ENCODE results near the gene NPHP4. TPM values are rescaled to one million over a fixed set of nuclear protein-coding genes. Genes with fewer than 3 reads are reported as not detected.

The NPHP4 gene
- total RNA-seq, 4 donors from 2014 or later: 6.7 to 19.9 (median 10.5) TPM

- WGBS, 2 donors (ENCODE audit: low coverage in 1 of 2): 60 to 81% methylated on average over 10 of the region's 10 CpGs
- in situ Hi-C loops (cut with MboI; ENCODE audit: low pct_ligation_motif_present in 1 of 4, low pct_unique_long_range_greater_than_20kb in 1 of 4, low sequenced_read_pairs in 3 of 4) (loop anchor here in 2 of 4 donors (25.0 kb wide), 1 partner anchor 310 kb away; no protein-coding TSS in a partner anchor), intact Hi-C loops (cut with DNase I; ENCODE audit: low total_unique reads) (loop anchor here (5.0 kb wide), 1 partner anchor 1665 kb away; no protein-coding TSS in a partner anchor)
- TF ChIP-seq POLR2AphosphoS5 (IDR thresholded peaks at IDR 0.05): no peak
- no peak for TF ChIP-seq CTCF (IDR thresholded peaks at IDR 0.05)
- no peak for TF ChIP-seq POLR2A (IDR thresholded peaks at IDR 0.05)
- TF ChIP-seq EP300 (IDR thresholded peaks at IDR 0.05; ENCODE audit: low read depth): no peak
- peaks cover 10% of the 10 kb centered on the region for H3K27me3 ChIP-seq
- H3K27ac ChIP-seq: peak overlapping the region; percentile 14 to 73 (median 58)
- H3K36me3 ChIP-seq: no peaks in the 10 kb centered on the region
- peak overlapping the region in 1 of 4 donors; percentile 41 for H3K4me3 ChIP-seq
- peaks cover 3 to 10% (median 9%) of the 10 kb centered on the region in 4 donors for H3K4me1 ChIP-seq
- no peaks in the 10 kb centered on the region for H3K9me3 ChIP-seq
- no peak for DNase-seq
Measured at GRCh38 chr1:6027591-6027990, 35.4 kb upstream of the NPHP4 start.

GRCh38 chr1:6026095-6026809 is 34.0 kb upstream of the NPHP4 start:
- Histone ChIP-seq H3K27me3 (peaks cover 10% of the 10 kb centered on the region), H3K9me3 (no peaks in the 10 kb centered on the region), H3K4me1 (peaks cover 3 to 10% (median 9%) of the 10 kb centered on the region in 4 donors), H3K27ac (peak overlapping the region; percentile 42 to 73 (median 58)), H3K36me3 (no peaks in the 10 kb centered on the region), H3K4me3 (peak overlapping the region in 3 of 4 donors; percentile 10 to 41 (median 19))
- intact Hi-C loops (cut with DNase I; ENCODE audit: low total_unique reads) (loop anchor here (5.0 kb wide), 1 partner anchor 1666 kb away; no protein-coding TSS in a partner anchor), in situ Hi-C loops (cut with MboI; ENCODE audit: low pct_ligation_motif_present in 1 of 4, low pct_unique_long_range_greater_than_20kb in 1 of 4, low sequenced_read_pairs in 3 of 4) (loop anchor here in 2 of 4 donors (25.0 kb wide), 1 partner anchor 311 kb away; no protein-coding TSS in a partner anchor)
- peak; percentile 44 to 75 (median 71) for TF ChIP-seq POLR2AphosphoS5 (IDR thresholded peaks at IDR 0.05)
- no peak for TF ChIP-seq CTCF (IDR thresholded peaks at IDR 0.05)
- TF ChIP-seq EP300 (IDR thresholded peaks at IDR 0.05; ENCODE audit: low read depth): no peak
- TF ChIP-seq POLR2A (IDR thresholded peaks at IDR 0.05): peak; percentile 57
- peak; percentile 93 for DNase-seq
- WGBS, 2 donors (ENCODE audit: low coverage in 1 of 2): 20% methylated on average over 29 of the region's 34 CpGs; no CpG with 5 or more reads in 1 of the 2 donors

GRCh38 chr1:6025269-6026094 is 33.3 kb upstream of the NPHP4 start:
- Histone ChIP-seq H3K4me1 (peaks cover 3 to 10% (median 9%) of the 10 kb centered on the region in 4 donors), H3K9me3 (no peaks in the 10 kb centered on the region), H3K36me3 (no peaks in the 10 kb centered on the region), H3K27me3 (peaks cover 10% of the 10 kb centered on the region), H3K27ac (peak overlapping the region; percentile 42 to 73 (median 52)), H3K4me3 (peak overlapping the region in 3 of 4 donors; percentile 10 to 41 (median 19))
- WGBS, 2 donors (ENCODE audit: low coverage in 1 of 2): 33 to 41% methylated on average over 3 to 13 of the region's 29 CpGs
- intact Hi-C loops (cut with DNase I; ENCODE audit: low total_unique reads): loop anchor here (5.0 kb wide), 1 partner anchor 1667 kb away; no protein-coding TSS in a partner anchor
- in situ Hi-C loops (cut with MboI; ENCODE audit: low pct_ligation_motif_present in 1 of 4, low pct_unique_long_range_greater_than_20kb in 1 of 4, low sequenced_read_pairs in 3 of 4): loop anchor here in 2 of 4 donors (25.0 kb wide), 1 partner anchor 312 kb away; no protein-coding TSS in a partner anchor
- no peak for DNase-seq
- TF ChIP-seq EP300 (IDR thresholded peaks at IDR 0.05; ENCODE audit: low read depth) (no peak), POLR2AphosphoS5 (IDR thresholded peaks at IDR 0.05) (no peak), POLR2A (IDR thresholded peaks at IDR 0.05) (no peak), CTCF (IDR thresholded peaks at IDR 0.05) (no peak)

GRCh38 chr1:6024376-6024775 is 32.2 kb upstream of the NPHP4 start:
- intact Hi-C loops (cut with DNase I; ENCODE audit: low total_unique reads): no loop called here
- in situ Hi-C loops (cut with MboI; ENCODE audit: low pct_ligation_motif_present in 1 of 4, low pct_unique_long_range_greater_than_20kb in 1 of 4, low sequenced_read_pairs in 3 of 4): no loop called here

More at GRCh38 chr1:6024376-6024775, 32.2 kb upstream of the NPHP4 start:
- H3K36me3 ChIP-seq: no peaks in the 10 kb centered on the region
- peaks cover 10% of the 10 kb centered on the region for H3K27me3 ChIP-seq
- no peak for DNase-seq
- no peak overlapping the region for H3K27ac ChIP-seq
- TF ChIP-seq POLR2AphosphoS5 (IDR thresholded peaks at IDR 0.05) (no peak), POLR2A (IDR thresholded peaks at IDR 0.05) (no peak), EP300 (IDR thresholded peaks at IDR 0.05; ENCODE audit: low read depth) (no peak), CTCF (IDR thresholded peaks at IDR 0.05) (no peak)
- H3K9me3 ChIP-seq: no peaks in the 10 kb centered on the region
- no peak overlapping the region for H3K4me3 ChIP-seq
- H3K4me1 ChIP-seq: peaks cover 3 to 10% (median 9%) of the 10 kb centered on the region in 4 donors
- 73 to 80% methylated on average over 5 to 6 of the region's 6 CpGs for WGBS, 2 donors (ENCODE audit: low coverage in 1 of 2)

Data from transverse colon (tissue), 4 donors.